Measurements from ENCODE around the gene HPS4. TPM values are rescaled to one million over a fixed set of nuclear protein-coding genes. Genes with fewer than 3 reads are reported as not detected.

Gene HPS4
- total RNA-seq, 1 donor from 2014 or later = 43.2 TPM

GRCh38 chr22:26482161-26482560, 1.4 kb downstream of the HPS4 start:
- DNase-seq (ENCODE audit: low spot score, unreplicated experiment) = no peak
- peaks cover 29% of the 10 kb centered on the region for H3K4me1 Mint-ChIP-seq (ENCODE audit: low read depth)
- H3K9me3 Mint-ChIP-seq (ENCODE audit: low read depth) = no peaks in the 10 kb centered on the region
- H3K4me3 Mint-ChIP-seq (ENCODE audit: low read depth) = peak overlapping the region; percentile 94
- no peaks in the 10 kb centered on the region for H3K27me3 Mint-ChIP-seq
- no peak for TF ChIP-seq CTCF (IDR thresholded peaks at IDR 0.05; ENCODE audit: unreplicated experiment)
- H3K27ac Mint-ChIP-seq = no peak overlapping the region
- peaks cover 12% of the 10 kb centered on the region for H3K36me3 Mint-ChIP-seq (ENCODE audit: insufficient read depth)

- Mint-ChIP-seq H3K9me3 (ENCODE audit: low read depth) (no peaks in the 10 kb centered on the region), H3K4me3 (ENCODE audit: low read depth) (no peak overlapping the region), H3K36me3 (ENCODE audit: insufficient read depth) (peaks cover 14% of the 10 kb centered on the region), H3K27me3 (no peaks in the 10 kb centered on the region), H3K4me1 (ENCODE audit: low read depth) (peaks cover 29% of the 10 kb centered on the region), H3K27ac (no peak overlapping the region)
- no peak for TF ChIP-seq CTCF (IDR thresholded peaks at IDR 0.05; ENCODE audit: unreplicated experiment)
- DNase-seq (ENCODE audit: low spot score, unreplicated experiment) = no peak
These were observed 1.9 kb downstream of the HPS4 start for GRCh38 chr22:26481694-26482093.

- no peak for TF ChIP-seq CTCF (IDR thresholded peaks at IDR 0.05; ENCODE audit: unreplicated experiment)
- peaks cover 29% of the 10 kb centered on the region for H3K4me1 Mint-ChIP-seq (ENCODE audit: low read depth)
- DNase-seq (ENCODE audit: low spot score, unreplicated experiment) = no peak
- peaks cover 17% of the 10 kb centered on the region for H3K36me3 Mint-ChIP-seq (ENCODE audit: insufficient read depth)
- no peak overlapping the region for H3K4me3 Mint-ChIP-seq (ENCODE audit: low read depth)
- H3K27me3 Mint-ChIP-seq = no peaks in the 10 kb centered on the region
- H3K9me3 Mint-ChIP-seq (ENCODE audit: low read depth) = no peaks in the 10 kb centered on the region
- no peak overlapping the region for H3K27ac Mint-ChIP-seq
These were observed 2.4 kb downstream of the HPS4 start for GRCh38 chr22:26481112-26481693.

GRCh38 chr22:26480611-26480932, 3.0 kb downstream of the HPS4 start:
- Mint-ChIP-seq H3K4me1 (ENCODE audit: low read depth) (peaks cover 29% of the 10 kb centered on the region), H3K9me3 (ENCODE audit: low read depth) (no peaks in the 10 kb centered on the region), H3K27me3 (no peaks in the 10 kb centered on the region), H3K36me3 (ENCODE audit: insufficient read depth) (peaks cover 17% of the 10 kb centered on the region), H3K4me3 (ENCODE audit: low read depth) (no peak overlapping the region), H3K27ac (peak overlapping the region; percentile 31)
- no peak for DNase-seq (ENCODE audit: low spot score, unreplicated experiment)
- TF ChIP-seq CTCF (IDR thresholded peaks at IDR 0.05; ENCODE audit: unreplicated experiment) = no peak

GRCh38 chr22:26479792-26480610, 3.6 kb downstream of the HPS4 start:
- H3K36me3 Mint-ChIP-seq (ENCODE audit: insufficient read depth) = peaks cover 18% of the 10 kb centered on the region
- peak overlapping the region; percentile 34 for H3K4me3 Mint-ChIP-seq (ENCODE audit: low read depth)
- H3K27me3 Mint-ChIP-seq = no peaks in the 10 kb centered on the region
- DNase-seq (ENCODE audit: low spot score, unreplicated experiment) = no peak
- no peak for TF ChIP-seq CTCF (IDR thresholded peaks at IDR 0.05; ENCODE audit: unreplicated experiment)
- peak overlapping the region; percentile 47 for H3K27ac Mint-ChIP-seq
- H3K9me3 Mint-ChIP-seq (ENCODE audit: low read depth) = no peaks in the 10 kb centered on the region
- H3K4me1 Mint-ChIP-seq (ENCODE audit: low read depth) = peaks cover 29% of the 10 kb centered on the region
